Keratinocyte (primary cell): ENCODE measurements around the gene CORO2A. TPM values are rescaled to one million over a fixed set of nuclear protein-coding genes. Genes with fewer than 3 reads are reported as not detected.
"Not testable (repeated sequence)": the region's sequence is repeated elsewhere in the genome, so short reads cannot be mapped to it uniquely, and the experiment has no call there.

Source experiments
- DNase-seq: peaks from one replicate; pipeline ENCODE4 v3.0.0-alpha.2; 2011; ENCODE audit warnings: low read depth, missing footprints, low spot score
- FAIRE-seq: peaks from 2 replicates; lab custom pipeline; 2011; peaks lifted over from hg19 to GRCh38; lab: Jason Lieb, UNC
- H2AFZ ChIP-seq: 2 replicates; pipeline ENCODE4 v1.6.0; 2012; ENCODE audit warnings: low read length, control low read depth, inconsistent platforms; ENCODE audit not compliant: control insufficient read depth
- H3K27ac ChIP-seq: 2 replicates; pipeline ENCODE4 v1.5.1; 2011; ENCODE audit warnings: low read length; ENCODE audit not compliant: control insufficient read depth, insufficient read depth
- H3K27me3 ChIP-seq: 3 replicates; pipeline ENCODE4 v1.6.0; 2011; ENCODE audit warnings: low read length; ENCODE audit not compliant: control insufficient read depth, insufficient read depth; ENCODE audit errors: extremely low read depth
- H3K36me3 ChIP-seq, 2 experiments: 2 replicates in 1 of 2; 3 replicates in 1 of 2; pipeline ENCODE4 v1.5.1; 2011; ENCODE audit warnings: low read length in 2 of 2, mild to moderate bottlenecking in 1 of 2; ENCODE audit not compliant: control insufficient read depth in 2 of 2, insufficient read depth in 2 of 2; ENCODE audit errors: extremely low read depth in 1 of 2
- H3K4me1 ChIP-seq: 3 replicates; pipeline ENCODE4 v1.5.1; 2011; ENCODE audit warnings: low read length; ENCODE audit not compliant: control insufficient read depth, insufficient read depth; ENCODE audit errors: extremely low read depth
- H3K4me2 ChIP-seq: 3 replicates; pipeline ENCODE4 v1.6.0; 2011; ENCODE audit warnings: low read depth, low read length; ENCODE audit not compliant: control insufficient read depth, insufficient read depth; ENCODE audit errors: extremely low read depth
- H3K4me3 ChIP-seq, 3 experiments: fragments of 200-600 bp in 1 of 3; sonication (generic) in 1 of 3; 2 replicates in 2 of 3; 3 replicates in 1 of 3; pipeline ENCODE4 v1.5.1; 2011 to 2016; ENCODE audit warnings: low read length in 3 of 3, mild to moderate bottlenecking in 3 of 3, control low read depth in 2 of 3, inconsistent platforms in 1 of 3, low read depth in 1 of 3, mixed read lengths in 1 of 3, mixed run types in 1 of 3, moderate library complexity in 1 of 3; ENCODE audit not compliant: control insufficient read depth in 2 of 3, insufficient read depth in 2 of 3; ENCODE audit errors: extremely low read depth in 1 of 3
- H3K79me2 ChIP-seq: 2 replicates; pipeline ENCODE4 v1.6.0; 2012; ENCODE audit warnings: low read length; ENCODE audit not compliant: control insufficient read depth, insufficient read depth
- H3K9ac ChIP-seq: 3 replicates; pipeline ENCODE4 v1.6.0; 2011; ENCODE audit warnings: low read length; ENCODE audit not compliant: control insufficient read depth, insufficient read depth; ENCODE audit errors: extremely low read depth
- H3K9me1 ChIP-seq: 3 replicates; pipeline ENCODE4 v1.6.0; 2011; ENCODE audit warnings: low read length; ENCODE audit not compliant: control insufficient read depth, insufficient read depth; ENCODE audit errors: extremely low read depth
- H3K9me3 ChIP-seq: 2 replicates; pipeline ENCODE4 v1.5.1; 2012; ENCODE audit warnings: low read depth, low read length; ENCODE audit not compliant: control insufficient read depth
- H4K20me1 ChIP-seq: 3 replicates; pipeline ENCODE4 v1.6.0; 2011; ENCODE audit warnings: low read length; ENCODE audit not compliant: control insufficient read depth, insufficient read depth; ENCODE audit errors: extremely low read depth
- CTCF ChIP-seq, 3 experiments: IDR thresholded peaks in 1 of 3; conservative IDR thresholded peaks in 1 of 3; optimal IDR thresholded peaks in 1 of 3; 2 replicates in 2 of 3; 3 replicates in 1 of 3; pipeline versions ENCODE3 to v1.5.1; 2011; ENCODE audit warnings: low read length in 3 of 3, mild to moderate bottlenecking in 3 of 3, moderate library complexity in 2 of 3, control low read depth in 1 of 3, inconsistent platforms in 1 of 3; ENCODE audit not compliant: insufficient read depth in 2 of 3; ENCODE audit errors: extremely low read depth in 1 of 3
- EZH2 ChIP-seq: IDR thresholded peaks from one replicate; pipeline ENCODE4 v1.6.1; 2012; ENCODE audit warnings: inconsistent platforms, mild to moderate bottlenecking, low read length, moderate library complexity
- dilution Hi-C: fragments of 300-500 bp; cut with MboI; formaldehyde crosslinking; loops from one replicate; pipeline ENCODE4 v1.7.0; 2020; ENCODE audit warnings: low sequenced_read_pairs; ENCODE audit not compliant: extremely low pct_ligation_motif_present
- polyA plus RNA-seq, 5 experiments: library from polyadenylated mRNA; depleted of rRNA in 3 of 5; stranded (reverse) in 3 of 5; stranded (forward) in 1 of 5; unstranded in 1 of 5; fragments of >200 nt; gene quantifications; 1 replicate in 1 of 5; 2 replicates in 3 of 5; 3 replicates in 1 of 5; pipeline versions ENCODE4 v1.2.1 to v1.2.3, GENCODE V29; 2011 to 2012; ENCODE audit warnings: missing spikeins in 2 of 5, low read depth in 1 of 5, low replicate concordance in 1 of 5

The CORO2A gene
- polyA plus RNA-seq, 1 donor (not counting 4 experiments of a cell fraction or from before 2014, with no cell fraction given): 31.7 TPM

GRCh38 chr9:98091735-98092612 is 100.5 kb downstream of the CORO2A start:
- peak; percentile 77 for FAIRE-seq
- Histone ChIP-seq H3K9me3 (no peaks in the 10 kb centered on the region), H3K36me3 (peaks cover 6 to 15% of the 10 kb centered on the region in 2 experiments), H3K9ac (peak overlapping the region; percentile 9), H3K9me1 (no peaks in the 10 kb centered on the region), H3K27ac (peak overlapping the region; percentile 45), H3K4me2 (peak overlapping the region; percentile 46), H3K4me1 (peaks cover 4% of the 10 kb centered on the region), H3K79me2 (no peaks in the 10 kb centered on the region), H3K4me3 (no peak overlapping the region), H3K27me3 (no peaks in the 10 kb centered on the region), H2AFZ (no peak overlapping the region), H4K20me1 (no peaks in the 10 kb centered on the region)
- no peak for DNase-seq
- dilution Hi-C loops: no loop called here
- TF ChIP-seq EZH2: no peak
- no peak for TF ChIP-seq CTCF (optimal IDR thresholded peaks at IDR 0.05 in 1 of 3, IDR thresholded peaks at IDR 0.05 in 1 of 3, conservative IDR thresholded peaks at IDR 0.05 in 1 of 3; ENCODE audit: extremely low read depth in 1 of 3, insufficient read depth in 2 of 3, low read length in 3 of 3)

GRCh38 chr9:98090674-98091073 is 101.8 kb downstream of the CORO2A start:
- H3K9me1 ChIP-seq, DNase-seq, H3K4me2 ChIP-seq, H3K27ac ChIP-seq, H3K4me1 ChIP-seq, H3K79me2 ChIP-seq, H3K9ac ChIP-seq, H3K4me3 ChIP-seq, H4K20me1 ChIP-seq, dilution Hi-C loops, H3K27me3 ChIP-seq, H2AFZ ChIP-seq, FAIRE-seq, H3K9me3 ChIP-seq: not testable (repeated sequence)
- peaks cover 5 to 15% of the 10 kb centered on the region in 2 experiments for H3K36me3 ChIP-seq
